ENCODE measurements around the gene TRPV3. TPM values are rescaled to one million over a fixed set of nuclear protein-coding genes. Genes with fewer than 3 reads are reported as not detected.
"Not testable (repeated sequence)": the region's sequence is repeated elsewhere in the genome, so short reads cannot be mapped to it uniquely, and the experiment has no call there.

TRPV3 gene
- total RNA-seq, 1 donor from 2014 or later = 0.16 TPM

GRCh38 chr17:3475812-3476610 lies 81.6 kb downstream of the TRPV3 start, which contains the start of gene ASPA:
Gene ASPA, plus strand, starts transcription at chr17:3475997. Its CDS starts 163 bp downstream, at chr17:3476160.
- H3K9me3 Mint-ChIP-seq = no peaks in the 10 kb centered on the region
- no peak within 1 kb of the TSS for H3K4me3 Mint-ChIP-seq
- peaks cover 5% of the 10 kb centered on the region for H3K4me1 Mint-ChIP-seq
- no peaks in the 10 kb centered on the region for H3K36me3 Mint-ChIP-seq (ENCODE audit: low read depth)
- intact Hi-C loops (cut with micrococcal nuclease) = no loop called here
- DNase-seq = no peak
- no peak within 1 kb of the TSS for H3K27ac Mint-ChIP-seq
- H3K27me3 Mint-ChIP-seq = peaks cover 7% of the 10 kb centered on the region

GRCh38 chr17:3475251-3475685 lies 82.3 kb downstream of the TRPV3 start:
- Mint-ChIP-seq H3K4me1 (peaks cover 5% of the 10 kb centered on the region), H3K4me3 (no peak overlapping the region), H3K36me3 (ENCODE audit: low read depth) (no peaks in the 10 kb centered on the region), H3K27me3 (peaks cover 6% of the 10 kb centered on the region), H3K27ac (no peak overlapping the region), H3K9me3 (no peaks in the 10 kb centered on the region)
- intact Hi-C loops (cut with micrococcal nuclease) = no loop called here
- DNase-seq = no peak

GRCh38 chr17:3474212-3474611 lies 83.4 kb downstream of the TRPV3 start:
- intact Hi-C loops (cut with micrococcal nuclease) = no loop called here
- Mint-ChIP-seq H3K27me3 (peaks cover 7% of the 10 kb centered on the region), H3K27ac (no peak overlapping the region), H3K36me3 (ENCODE audit: low read depth) (no peaks in the 10 kb centered on the region), H3K4me3 (no peak overlapping the region), H3K4me1 (peaks cover 5% of the 10 kb centered on the region), H3K9me3 (no peaks in the 10 kb centered on the region)
- DNase-seq = no peak

- intact Hi-C loops (cut with micrococcal nuclease) = no loop called here
- Mint-ChIP-seq H3K9me3 (no peaks in the 10 kb centered on the region), H3K4me3 (no peak overlapping the region), H3K4me1 (peaks cover 5% of the 10 kb centered on the region), H3K36me3 (ENCODE audit: low read depth) (no peaks in the 10 kb centered on the region), H3K27ac (no peak overlapping the region), H3K27me3 (peaks cover 10% of the 10 kb centered on the region)
- DNase-seq = no peak
Observed at GRCh38 chr17:3472137-3472536, 85.5 kb downstream of the TRPV3 start.

GRCh38 chr17:3471599-3471998 lies 86.0 kb downstream of the TRPV3 start, which contains the start of gene SPATA22:
Gene SPATA22, minus strand, starts transcription at chr17:3471819. Its CDS starts 2,494 bp downstream, at chr17:3469325.
- intact Hi-C loops (cut with micrococcal nuclease) = no loop called here
- H3K4me1 Mint-ChIP-seq = peaks cover 5% of the 10 kb centered on the region

GRCh38 chr17:3469529-3469928 lies 88.1 kb downstream of the TRPV3 start:
- H3K27me3 Mint-ChIP-seq = peaks cover 4% of the 10 kb centered on the region
- no peaks in the 10 kb centered on the region for H3K9me3 Mint-ChIP-seq
- DNase-seq = no peak
- H3K4me1 Mint-ChIP-seq = no peaks in the 10 kb centered on the region
- H3K4me3 Mint-ChIP-seq = no peak overlapping the region
- intact Hi-C loops (cut with micrococcal nuclease) = no loop called here
- H3K27ac Mint-ChIP-seq = no peak overlapping the region
- H3K36me3 Mint-ChIP-seq (ENCODE audit: low read depth) = no peaks in the 10 kb centered on the region

More at GRCh38 chr17:3471599-3471998, 86.0 kb downstream of the TRPV3 start, which contains the start of gene SPATA22:
- no peak within 1 kb of the TSS for H3K27ac Mint-ChIP-seq
- H3K27me3 Mint-ChIP-seq = peaks cover 10% of the 10 kb centered on the region
- H3K9me3 Mint-ChIP-seq = no peaks in the 10 kb centered on the region
- no peak for DNase-seq
- H3K36me3 Mint-ChIP-seq (ENCODE audit: low read depth) = no peaks in the 10 kb centered on the region
- no peak within 1 kb of the TSS for H3K4me3 Mint-ChIP-seq

GRCh38 chr17:3466355-3466754 lies 91.3 kb downstream of the TRPV3 start:
- H3K27me3 Mint-ChIP-seq; H3K4me1 Mint-ChIP-seq; H3K27ac Mint-ChIP-seq; intact Hi-C loops (cut with micrococcal nuclease); H3K4me3 Mint-ChIP-seq; H3K36me3 Mint-ChIP-seq (ENCODE audit: low read depth); H3K9me3 Mint-ChIP-seq; DNase-seq: not testable (repeated sequence)

Other genes starting within 250 kb of the TRPV3 start
- 0.26 and 1.0 TPM in 2 replicates for gene OR3A2, start 171.5 kb downstream of the TRPV3 start, total RNA-seq
- not detected in 2 replicates for gene OR1E1, start 159.4 kb downstream of the TRPV3 start, total RNA-seq
- not detected in 2 replicates for gene OR3A3, start 146.4 kb downstream of the TRPV3 start, total RNA-seq
- gene OR1E2, start 124.0 kb downstream of the TRPV3 start, total RNA-seq = not detected in 2 replicates
- gene SPATA22, start 86.0 kb downstream of the TRPV3 start, total RNA-seq = not detected in 2 replicates
- gene ASPA, start 81.8 kb downstream of the TRPV3 start, total RNA-seq = not detected in 2 replicates
- 6.1 and 8.2 TPM in 2 replicates for gene TRPV1, start 51.6 kb upstream of the TRPV3 start, total RNA-seq
- 20.6 and 21.2 TPM in 2 replicates for gene SHPK, start 78.4 kb upstream of the TRPV3 start, total RNA-seq
- gene CTNS, start 78.9 kb upstream of the TRPV3 start, total RNA-seq = 46.7 and 48.1 TPM in 2 replicates
- 28.7 and 29.0 TPM in 2 replicates for gene TAX1BP3, start 110.8 kb upstream of the TRPV3 start, total RNA-seq
- 69.4 and 70.5 TPM in 2 replicates for gene EMC6, start 111.0 kb upstream of the TRPV3 start, total RNA-seq
- 92.3 and 92.8 TPM in 2 replicates for gene P2RX5, start 138.3 kb upstream of the TRPV3 start, total RNA-seq
- 25.1 and 25.3 TPM in 2 replicates for gene HASPIN, start 166.1 kb upstream of the TRPV3 start, total RNA-seq
- gene ITGAE, start 243.4 kb upstream of the TRPV3 start, total RNA-seq = 31.1 and 33.9 TPM in 2 replicates